ENCODE results near the gene PTPRK. TPM values are rescaled to one million over a fixed set of nuclear protein-coding genes. Genes with fewer than 3 reads are reported as not detected.

Gene PTPRK
- total RNA-seq, 1 donor from 2014 or later = 13.6 TPM

DNA sequence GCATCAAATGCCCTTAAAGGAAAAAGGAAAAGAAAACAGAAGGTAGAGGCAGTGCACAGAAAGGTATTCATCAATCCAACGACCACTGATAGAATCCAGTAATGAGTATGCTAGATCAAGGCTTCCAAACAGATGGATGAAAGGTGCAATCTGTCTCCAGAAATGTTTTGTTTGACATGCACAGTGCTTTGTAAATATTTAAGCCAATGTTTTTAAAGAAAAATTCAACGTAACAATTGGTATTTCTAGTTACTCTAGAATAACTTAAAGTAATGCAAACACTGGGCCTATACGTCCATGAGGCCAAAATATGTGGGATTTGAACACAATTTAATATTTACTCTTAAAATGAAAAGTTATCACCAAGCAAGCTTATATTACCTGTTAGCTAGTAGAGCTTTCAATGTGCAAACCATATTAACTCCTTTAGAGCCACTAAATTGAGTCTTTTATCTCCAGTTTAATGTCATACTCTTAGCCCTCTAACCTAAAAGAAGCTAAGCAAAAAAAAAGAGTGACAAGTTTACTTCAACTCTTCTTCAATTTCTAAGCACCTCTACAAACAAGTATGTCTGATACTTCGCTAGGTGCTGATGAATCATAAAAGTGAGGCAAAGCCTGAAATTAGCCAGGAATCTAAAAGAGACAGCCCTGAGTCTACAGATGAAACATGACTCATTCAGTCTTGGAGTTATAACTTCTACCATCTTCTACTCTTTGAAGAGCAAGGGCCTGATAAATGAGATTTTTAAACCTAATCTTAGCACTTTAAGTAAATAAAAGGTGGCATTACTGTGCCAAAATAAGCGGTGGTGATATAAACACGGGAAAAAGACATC, 169.8 kb downstream of the PTPRK start:
- DNase-seq (ENCODE audit: low spot score) = no peak

DNA sequence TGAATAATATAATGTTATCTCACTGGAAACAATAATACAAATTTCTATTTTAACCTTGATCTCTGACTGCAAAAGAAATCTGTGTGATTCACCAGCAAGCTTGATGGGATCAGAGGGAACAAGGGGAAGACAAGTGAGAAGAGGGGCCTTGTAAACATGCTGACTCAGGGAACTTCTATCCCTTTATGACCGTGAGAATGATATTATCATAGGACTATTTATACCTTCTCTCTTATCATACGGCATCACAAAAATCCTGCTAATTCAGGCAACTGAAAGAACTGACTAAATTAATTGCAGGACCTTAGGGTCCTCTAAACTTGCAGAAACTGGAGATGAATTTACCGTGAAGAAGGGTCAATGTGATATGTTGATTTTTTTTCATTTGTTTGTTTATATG, 173.3 kb downstream of the PTPRK start:
- DNase-seq (ENCODE audit: low spot score) = no peak

DNA sequence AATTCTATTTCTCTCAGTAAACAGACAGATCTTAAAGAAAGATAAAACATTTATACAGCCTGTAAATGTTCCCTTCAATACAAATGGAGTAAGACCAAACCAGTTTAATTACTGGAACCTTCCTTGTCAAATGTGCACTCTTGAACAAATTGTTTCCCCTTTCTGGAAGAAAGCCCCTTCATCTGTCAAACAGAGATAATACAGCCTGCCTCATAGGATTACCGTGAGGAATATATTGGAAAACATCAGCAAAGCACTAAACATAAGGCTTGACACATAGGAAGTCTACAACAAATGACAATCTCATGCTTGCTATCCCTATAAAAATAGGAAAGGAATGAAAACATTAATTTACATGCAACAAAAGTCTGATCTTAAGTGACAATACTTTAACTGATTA, 173.8 kb downstream of the PTPRK start:
- DNase-seq (ENCODE audit: low spot score) = no peak

DNA sequence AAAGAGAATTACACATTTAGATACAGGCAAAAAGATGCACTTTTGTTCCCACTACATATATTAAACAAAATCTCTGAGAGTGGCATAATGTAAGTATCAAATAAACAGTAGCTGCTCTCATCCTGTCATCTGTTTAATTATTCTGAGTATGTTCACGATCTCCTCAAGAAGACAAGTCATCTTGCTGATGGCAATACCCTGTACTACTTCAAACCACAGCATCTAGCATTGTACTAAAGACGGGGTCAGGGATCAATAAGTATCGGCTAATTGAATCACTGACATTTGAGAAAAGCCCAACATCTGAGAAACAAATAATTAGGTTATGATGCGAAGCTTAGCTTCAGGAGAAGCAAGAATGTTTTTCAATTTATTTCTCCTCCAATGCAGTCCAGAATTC, 175.1 kb downstream of the PTPRK start:
- no peak for DNase-seq (ENCODE audit: low spot score)

DNA sequence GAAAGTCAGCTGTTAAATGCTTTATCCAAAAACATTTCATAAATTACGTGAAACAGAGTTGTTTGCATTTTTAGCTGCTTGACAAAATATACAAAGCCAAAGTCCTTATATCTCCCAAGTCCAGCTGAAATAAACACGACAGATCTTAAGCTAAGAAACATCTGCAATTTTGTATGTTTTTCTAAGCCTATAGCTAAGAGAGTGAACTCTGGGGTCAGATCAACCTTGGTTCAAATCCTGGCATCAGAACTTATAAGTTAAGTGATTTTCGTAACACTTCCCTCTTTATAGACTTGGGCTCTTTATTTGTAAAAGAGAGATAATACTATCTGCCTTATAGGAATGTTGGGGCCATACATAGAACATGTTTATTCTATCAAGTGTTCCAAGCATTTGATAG, 176.7 kb downstream of the PTPRK start:
- DNase-seq (ENCODE audit: low spot score) = no peak

DNA sequence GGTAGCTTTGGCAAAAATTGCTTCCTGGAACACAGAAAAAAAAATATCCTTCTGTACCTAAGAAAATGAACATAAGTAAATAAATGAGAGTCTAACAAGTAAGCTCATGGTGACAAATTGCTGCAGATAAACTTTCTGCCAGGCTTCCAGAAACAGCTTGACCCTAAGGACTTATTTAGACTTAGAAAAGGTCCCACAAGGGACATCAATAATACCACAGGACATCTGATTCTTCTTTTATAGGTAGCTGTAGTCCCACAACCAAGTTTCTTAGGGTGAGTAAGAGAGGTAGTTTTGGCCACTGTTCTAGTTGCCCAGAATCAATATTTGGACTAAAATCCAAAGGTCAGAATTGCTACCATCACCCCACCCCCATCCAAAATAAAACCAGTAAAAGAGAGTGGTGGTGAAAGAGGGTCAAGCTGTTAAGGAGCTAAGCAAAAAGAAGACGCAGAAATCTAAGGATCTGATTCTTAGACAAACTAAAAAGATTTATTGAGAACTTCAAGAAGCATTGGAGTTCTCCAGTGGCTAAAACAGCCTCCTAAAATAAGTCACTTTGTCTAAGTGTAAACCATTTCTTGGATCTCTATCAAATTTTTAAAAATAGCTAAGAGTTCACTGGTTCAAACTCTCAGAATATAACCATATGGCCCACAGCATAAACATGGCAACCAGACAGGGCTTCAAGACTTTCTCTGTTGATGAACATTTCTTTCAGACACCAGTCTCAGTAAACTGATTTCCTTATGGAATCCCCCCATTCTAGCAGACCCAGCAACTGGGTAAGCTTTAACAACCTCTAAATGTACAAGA, 180.6 kb downstream of the PTPRK start:
- DNase-seq (ENCODE audit: low spot score) = no peak

DNA sequence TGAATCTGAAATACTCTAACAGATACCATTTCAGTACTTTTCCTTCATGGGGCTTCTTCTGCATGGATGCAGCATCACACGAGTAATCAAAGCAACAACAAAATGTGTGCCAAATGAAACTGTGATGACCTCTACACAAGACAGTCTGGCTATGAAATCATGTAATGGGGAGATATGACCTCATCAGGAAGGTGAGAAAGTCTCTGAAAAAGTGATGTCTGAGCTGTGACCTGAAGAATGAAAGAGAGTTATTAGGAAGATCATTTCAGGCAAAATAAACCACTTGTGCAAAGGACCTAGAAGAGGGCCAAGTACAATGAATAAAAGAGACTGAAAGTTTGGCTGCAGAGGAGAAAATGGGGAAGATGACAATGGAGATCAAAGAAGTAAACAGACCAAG, 182.8 kb downstream of the PTPRK start:
- DNase-seq (ENCODE audit: low spot score) = no peak

DNA sequence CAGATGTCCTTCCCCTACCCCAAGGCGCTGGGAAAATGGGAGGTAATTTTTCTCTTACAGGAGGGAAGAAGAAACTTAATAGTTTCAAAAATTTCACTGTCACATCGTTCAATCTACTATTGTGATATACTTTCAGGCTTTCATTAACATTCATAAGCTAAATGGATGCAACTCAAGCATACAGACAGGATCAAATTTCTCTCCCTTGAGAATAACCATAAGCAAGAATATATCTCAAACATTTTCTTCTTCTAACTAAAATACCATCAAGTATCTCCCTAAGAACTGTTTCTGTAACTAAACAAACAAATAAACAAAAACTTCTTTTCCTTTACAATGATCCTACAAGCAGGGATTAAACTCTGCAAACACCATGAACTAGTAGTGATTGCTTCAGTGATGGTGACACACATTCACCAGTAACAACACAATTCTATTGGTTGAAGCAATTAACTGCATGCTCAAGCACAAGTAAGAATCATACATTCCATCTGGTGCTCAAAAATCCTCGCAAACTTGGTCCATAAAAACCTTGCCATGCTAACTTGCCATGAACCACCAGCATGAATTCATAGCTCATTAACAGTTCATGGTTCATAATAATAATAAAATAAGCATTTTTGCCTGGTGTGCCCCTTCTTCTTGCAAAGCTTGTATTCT, 183.8 kb downstream of the PTPRK start:
- no peak for DNase-seq (ENCODE audit: low spot score)

DNA sequence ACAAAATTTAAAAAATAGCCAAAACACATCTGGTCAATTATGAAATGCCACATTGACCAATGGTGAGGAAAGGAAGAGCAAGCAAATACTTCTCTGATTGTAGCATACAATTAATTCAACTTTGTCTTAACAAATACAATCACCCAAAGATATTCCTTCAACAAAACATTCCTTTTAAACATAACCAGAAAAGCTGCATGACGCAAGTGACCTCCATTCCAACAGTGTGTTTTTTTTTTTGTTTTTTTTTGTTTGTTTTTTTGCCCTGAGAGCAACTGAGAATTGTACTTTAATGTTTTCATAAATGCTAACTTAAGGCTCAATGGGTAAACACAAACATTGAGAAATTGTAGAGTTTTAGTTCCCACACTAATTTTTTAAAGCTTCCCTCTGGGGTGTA, 184.4 kb downstream of the PTPRK start:
- DNase-seq (ENCODE audit: low spot score) = no peak

DNA sequence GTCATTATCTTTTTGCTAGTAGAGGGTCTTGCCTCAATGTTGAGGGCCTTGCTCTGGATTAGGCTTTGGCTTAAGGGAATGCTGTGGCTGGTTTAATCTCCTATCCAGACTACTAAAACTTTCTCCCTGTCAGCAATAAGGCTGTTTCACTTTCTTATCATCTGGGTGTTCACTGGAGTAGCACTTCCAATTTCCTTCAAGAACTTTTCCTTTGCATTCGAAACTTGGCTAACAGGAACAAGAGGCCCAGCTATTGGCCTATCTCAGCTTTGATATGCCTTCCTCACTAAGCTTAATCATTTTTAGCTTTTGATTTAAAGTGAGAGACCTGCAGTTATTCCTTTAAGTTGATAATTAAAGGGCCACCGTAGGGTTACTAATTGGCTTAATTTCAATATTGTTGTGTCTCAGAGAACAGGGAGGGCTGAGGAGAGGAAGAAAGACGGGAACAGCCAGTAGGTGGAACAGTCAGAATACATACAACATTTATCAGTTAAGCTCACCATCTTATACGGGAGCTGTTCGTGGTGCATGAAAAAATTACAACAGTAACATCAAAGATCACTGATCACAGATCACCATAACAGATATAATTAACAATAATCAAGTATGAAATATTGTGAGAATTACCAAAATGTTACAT, 186.7 kb downstream of the PTPRK start:
- DNase-seq (ENCODE audit: low spot score) = no peak

DNA sequence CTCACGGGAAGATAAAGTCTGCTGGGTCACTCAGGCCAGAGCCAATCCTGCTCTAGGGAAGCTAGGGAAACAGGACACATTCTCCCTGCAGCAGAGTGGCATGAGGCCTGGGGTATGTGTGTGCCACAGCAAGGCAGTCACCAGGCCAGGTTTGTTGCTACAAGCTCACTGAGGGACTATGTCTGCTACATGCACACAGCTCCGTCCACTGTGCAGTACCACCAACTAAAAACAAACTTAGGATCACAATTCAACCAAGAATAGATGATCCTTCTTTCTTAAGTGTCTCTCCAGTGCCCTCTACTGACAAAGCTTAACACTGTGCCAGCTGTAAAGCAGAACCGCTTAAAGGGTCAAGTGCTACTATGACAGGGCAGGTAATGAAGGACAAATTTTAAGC, 192.5 kb downstream of the PTPRK start:
- no peak for DNase-seq (ENCODE audit: low spot score)

DNA sequence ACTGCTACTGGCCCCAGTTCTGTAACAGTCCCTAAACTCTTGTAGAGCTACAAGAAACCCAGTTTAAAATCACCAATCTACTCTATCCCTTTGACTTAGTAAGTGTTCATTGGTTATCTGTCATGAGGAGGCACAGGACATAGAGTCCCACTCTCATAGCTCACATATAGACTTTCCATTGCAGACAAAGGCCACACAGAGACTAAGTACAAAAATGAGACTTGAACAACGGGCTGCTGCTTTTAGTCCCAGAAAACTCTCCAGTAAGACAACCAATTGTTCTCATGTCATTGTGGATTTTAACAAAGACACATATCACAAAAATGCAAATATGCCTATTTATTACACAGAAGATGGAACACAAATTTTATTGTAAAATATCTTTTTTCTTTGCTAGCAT, 197.4 kb downstream of the PTPRK start:
- no peak for DNase-seq (ENCODE audit: low spot score)

DNA sequence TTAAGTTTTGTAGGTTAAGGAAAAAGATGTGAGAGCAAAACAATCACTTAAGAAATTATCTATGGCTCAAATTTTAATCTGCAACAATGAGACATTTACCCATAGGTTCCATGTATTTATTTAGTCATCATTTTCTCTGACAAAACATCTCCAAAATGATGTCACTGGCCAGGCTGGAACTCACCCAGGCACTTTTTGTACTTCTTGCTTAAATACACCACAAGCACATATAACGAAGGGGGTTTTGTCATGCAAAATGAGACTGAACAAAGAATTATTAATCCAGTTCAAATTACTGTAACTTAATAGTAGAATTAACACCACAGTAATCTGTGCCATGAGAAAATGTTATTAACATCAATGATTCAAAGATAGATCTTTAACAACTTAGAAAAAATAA, 200.5 kb downstream of the PTPRK start:
- DNase-seq (ENCODE audit: low spot score) = no peak

DNA sequence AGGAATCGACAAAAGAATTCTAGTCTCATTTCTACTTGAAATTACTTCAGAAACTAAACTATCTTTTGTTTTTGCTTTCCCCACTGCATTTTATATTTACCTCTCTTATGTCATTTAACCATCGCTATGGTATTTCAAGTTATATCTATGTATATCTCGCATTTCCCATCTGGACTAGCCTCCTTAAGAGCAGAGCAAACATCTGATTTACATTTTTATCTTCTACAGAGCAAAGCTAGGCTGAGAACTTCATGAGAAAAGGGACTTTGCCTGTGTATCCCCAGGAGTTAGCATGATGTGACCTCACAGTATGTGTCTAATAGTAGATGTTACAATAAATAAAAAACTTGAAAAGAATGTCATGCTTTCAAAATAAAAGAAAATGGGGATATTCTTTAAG, 201.2 kb downstream of the PTPRK start:
- no peak for DNase-seq (ENCODE audit: low spot score)

DNA sequence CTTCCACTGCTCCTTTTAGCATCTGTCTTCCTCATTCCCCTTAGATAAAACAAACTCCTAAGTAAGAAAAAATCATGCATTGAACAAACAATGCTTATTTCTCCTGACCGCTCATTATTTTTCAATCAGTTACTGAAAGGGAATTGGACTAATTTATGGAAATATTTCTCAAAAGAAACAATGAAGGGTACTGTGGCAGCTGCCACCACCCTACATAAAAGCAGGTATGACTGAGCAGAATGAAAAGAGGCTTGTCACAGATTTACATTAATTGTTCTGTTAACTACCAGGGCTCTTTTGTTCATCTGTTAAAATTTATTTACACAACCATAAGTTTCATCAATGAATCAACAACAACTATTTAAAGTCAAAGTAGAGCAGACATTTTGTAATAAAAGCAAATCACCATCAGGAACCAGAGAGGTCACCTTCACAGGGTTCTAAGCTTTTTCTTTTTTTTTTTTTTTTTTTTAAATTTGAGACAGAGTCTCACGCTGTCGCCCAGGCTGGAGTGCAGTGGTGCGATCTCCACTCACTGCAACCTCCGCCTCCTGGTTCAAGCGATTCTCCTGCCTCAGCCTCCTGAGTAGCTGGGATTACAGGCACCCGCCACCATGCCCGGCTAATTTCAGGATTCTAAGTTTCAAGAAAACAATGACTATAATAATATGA, 204.0 kb downstream of the PTPRK start:
- no peak for DNase-seq (ENCODE audit: low spot score)

DNA sequence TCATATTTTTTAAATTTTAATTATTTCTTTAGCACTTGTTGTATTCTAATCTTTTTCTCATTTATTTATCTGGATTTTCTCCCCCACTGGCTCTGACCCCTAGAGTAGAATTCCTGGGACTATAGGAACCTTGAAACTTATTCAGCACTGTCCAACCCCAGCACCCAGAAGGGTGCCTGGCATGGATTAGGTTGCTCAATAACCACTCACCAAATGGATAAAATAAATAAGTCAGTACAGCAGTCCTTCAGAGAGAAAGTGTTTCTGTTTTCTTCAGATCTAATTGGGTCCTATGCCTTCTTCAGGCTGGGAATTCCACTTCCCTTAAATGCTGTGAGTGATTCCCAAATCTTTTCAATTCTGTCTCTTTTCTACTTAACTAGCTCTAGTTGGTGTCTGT, 206.2 kb downstream of the PTPRK start:
- DNase-seq (ENCODE audit: low spot score) = no peak

DNA sequence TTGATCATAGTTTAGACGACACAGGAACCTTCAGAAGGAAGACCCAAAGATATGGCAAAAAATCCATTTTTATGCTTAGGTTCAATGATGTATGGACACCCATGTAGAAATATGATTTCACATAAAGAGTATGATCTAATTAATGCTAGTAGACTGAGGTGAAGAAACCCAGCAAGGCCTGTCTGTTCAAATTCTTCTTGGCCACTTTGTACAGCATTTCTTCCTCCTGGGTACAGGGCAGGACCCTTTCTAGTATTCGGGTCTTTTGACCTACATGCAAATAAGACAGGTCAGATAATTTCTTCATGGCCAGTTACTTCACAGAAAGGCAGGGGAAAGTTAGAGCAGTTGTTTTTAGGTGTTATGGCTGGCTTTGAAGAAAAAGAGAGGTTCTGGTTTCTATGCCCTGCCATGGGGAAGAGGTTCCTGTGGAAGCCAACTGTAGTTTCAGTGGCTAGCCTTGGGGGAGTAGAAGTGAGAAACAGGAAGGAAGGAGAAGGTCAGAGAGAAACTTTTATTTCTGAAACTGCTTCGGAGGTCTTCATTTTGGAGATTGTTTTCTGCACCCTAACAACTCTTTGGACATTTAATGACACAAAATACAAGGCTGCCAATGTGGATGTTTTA, 208.3 kb downstream of the PTPRK start:
- DNase-seq (ENCODE audit: low spot score) = no peak

DNA sequence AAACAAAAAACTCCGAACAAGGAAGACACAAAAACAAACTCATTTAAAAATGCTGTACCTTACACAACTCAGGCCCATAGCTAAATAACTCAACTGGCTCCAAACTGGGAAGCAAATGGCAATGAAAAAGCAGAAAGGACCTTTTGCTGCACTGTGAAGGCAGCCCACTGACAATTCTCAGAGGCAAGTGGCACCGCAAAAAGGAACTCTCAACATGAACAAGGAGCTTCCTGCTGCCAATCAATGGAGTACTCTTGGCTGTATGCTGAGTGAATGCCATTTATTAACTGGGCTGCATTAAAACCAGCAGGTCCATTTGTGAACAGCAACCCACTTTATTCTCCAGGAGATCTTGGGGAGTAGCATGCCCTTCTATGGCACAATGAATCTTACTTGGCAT, 209.9 kb downstream of the PTPRK start:
- no peak for DNase-seq (ENCODE audit: low spot score)

DNA sequence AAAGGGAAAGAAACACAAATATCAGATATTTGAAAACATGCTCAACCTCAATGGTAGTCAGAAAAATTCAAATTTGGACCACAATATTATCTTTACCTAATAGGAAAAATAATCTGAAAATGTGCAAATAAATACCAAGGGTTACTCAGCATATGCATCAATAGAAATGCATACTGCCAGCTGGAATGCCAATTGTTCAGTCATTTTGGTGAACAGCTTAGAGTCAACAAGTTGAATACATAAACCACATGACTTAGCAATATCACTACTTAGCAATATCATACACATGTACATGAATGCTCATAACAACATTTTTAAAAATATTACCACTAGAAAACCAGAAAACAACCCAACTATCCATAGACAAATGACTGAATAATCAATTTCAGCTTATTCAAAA, 212.7 kb downstream of the PTPRK start:
- DNase-seq (ENCODE audit: low spot score) = no peak

DNA sequence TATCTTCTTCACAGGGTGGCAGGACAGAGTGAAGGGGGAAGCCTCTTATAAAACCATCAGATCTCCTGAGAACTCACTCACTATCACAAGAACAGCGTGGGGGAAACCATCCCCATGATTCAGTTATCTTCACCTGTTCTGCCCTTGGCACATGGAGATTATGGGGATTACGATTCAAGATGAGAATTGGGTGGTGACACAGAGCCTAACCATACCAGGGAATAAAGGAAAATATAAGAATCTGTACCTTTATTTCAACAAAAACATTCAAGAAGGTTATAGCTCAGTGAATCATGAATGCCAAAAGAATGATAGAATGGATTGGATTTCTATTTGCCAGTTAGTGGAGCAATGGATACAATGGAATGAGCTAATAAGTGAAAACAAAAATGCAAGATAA, 214.4 kb downstream of the PTPRK start:
- no peak for DNase-seq (ENCODE audit: low spot score)

DNA sequence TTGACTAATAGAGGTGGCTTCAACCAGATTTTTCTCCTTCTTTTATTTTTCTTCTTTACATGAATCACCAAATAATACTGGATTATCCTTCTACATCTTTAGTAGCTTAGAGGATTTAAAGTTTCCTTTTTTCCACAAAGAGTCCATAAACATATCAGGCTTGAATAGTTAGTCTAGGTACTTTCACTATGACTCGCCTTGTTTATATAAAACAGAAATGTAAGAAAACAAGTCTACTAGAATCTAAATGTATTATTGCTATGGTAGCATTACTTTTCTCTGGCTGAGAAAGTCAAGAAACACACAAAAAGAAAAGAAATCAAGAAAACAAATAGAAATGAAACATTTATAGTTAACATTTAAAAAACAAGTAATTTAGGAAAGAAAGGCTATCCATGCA, 215.2 kb downstream of the PTPRK start:
- DNase-seq (ENCODE audit: low spot score) = no peak
